Progenitor cell of endocrine pancreas (in vitro differentiated cells): ENCODE data around the gene DSN1. TPM values are rescaled to one million over a fixed set of nuclear protein-coding genes. Genes with fewer than 3 reads are reported as not detected.

Source experiments
- DNase-seq: peaks from one replicate; pipeline ENCODE4 v3.0.0; 2021; ENCODE audit warnings: low spot score; ENCODE audit not compliant: unreplicated experiment
- H3K27ac Mint-ChIP-seq: 2 replicates; pipeline ENCODE4 v1.8.0; 2021; ENCODE audit warnings: mild to moderate bottlenecking, moderate library complexity, mixed read lengths
- H3K27me3 Mint-ChIP-seq: 2 replicates; pipeline ENCODE4 v1.8.0; 2021; ENCODE audit warnings: mixed read lengths
- H3K36me3 Mint-ChIP-seq: 2 replicates; pipeline ENCODE4 v1.8.0; 2022; ENCODE audit warnings: mixed read lengths; ENCODE audit not compliant: insufficient read depth
- H3K4me1 Mint-ChIP-seq: 2 replicates; pipeline ENCODE4 v1.8.0; 2021; ENCODE audit warnings: low read depth, mixed read lengths
- H3K4me3 Mint-ChIP-seq: 2 replicates; pipeline ENCODE4 v1.8.0; 2021; ENCODE audit warnings: low read depth, mild to moderate bottlenecking, moderate library complexity, mixed read lengths
- H3K9me3 Mint-ChIP-seq: 2 replicates; pipeline ENCODE4 v1.8.0; 2021; ENCODE audit warnings: low read depth, mixed read lengths
- CTCF ChIP-seq: fragments of 200-600 bp; sonication (generic); IDR thresholded peaks from one replicate; pipeline ENCODE4 v1.5.0; 2021; ENCODE audit warnings: antibody characterized with exemption, mild to moderate bottlenecking; ENCODE audit not compliant: unreplicated experiment
- total RNA-seq: library from RNA; stranded (reverse); gene quantifications from 2 replicates; pipeline ENCODE4 v1.2.1, GENCODE V29; 2021

The DSN1 gene
- total RNA-seq, 1 donor from 2014 or later, result 17.5 TPM

- no peak for DNase-seq
- Mint-ChIP-seq H3K4me3 (no peak overlapping the region), H3K27ac (no peak overlapping the region), H3K27me3 (no peaks in the 10 kb centered on the region), H3K4me1 (peaks cover 2% of the 10 kb centered on the region), H3K9me3 (no peaks in the 10 kb centered on the region), H3K36me3 (no peaks in the 10 kb centered on the region)
- TF ChIP-seq CTCF, result no peak
Measured at GRCh38 chr20:36737183-36737499, 36.4 kb downstream of the DSN1 start.

GRCh38 chr20:36736451-36737182 lies 36.9 kb downstream of the DSN1 start:
- H3K27ac Mint-ChIP-seq, result no peak overlapping the region
- H3K4me3 Mint-ChIP-seq, result no peak overlapping the region
- H3K4me1 Mint-ChIP-seq, result peaks cover 2% of the 10 kb centered on the region
- H3K9me3 Mint-ChIP-seq, result no peaks in the 10 kb centered on the region
- H3K36me3 Mint-ChIP-seq, result no peaks in the 10 kb centered on the region
- TF ChIP-seq CTCF, result no peak
- H3K27me3 Mint-ChIP-seq, result no peaks in the 10 kb centered on the region
- DNase-seq, result no peak

GRCh38 chr20:36732456-36732855 lies 41.1 kb downstream of the DSN1 start:
- Mint-ChIP-seq H3K27ac (no peak overlapping the region), H3K4me1 (peaks cover 4% of the 10 kb centered on the region), H3K36me3 (no peaks in the 10 kb centered on the region)

GRCh38 chr20:36728986-36729385 lies 44.6 kb downstream of the DSN1 start:
- H3K9me3 Mint-ChIP-seq, result no peaks in the 10 kb centered on the region
- H3K4me1 Mint-ChIP-seq, result peaks cover 2% of the 10 kb centered on the region
- no peak overlapping the region for H3K27ac Mint-ChIP-seq
- TF ChIP-seq CTCF, result no peak
- no peaks in the 10 kb centered on the region for H3K27me3 Mint-ChIP-seq
- no peaks in the 10 kb centered on the region for H3K36me3 Mint-ChIP-seq
- no peak for DNase-seq
- H3K4me3 Mint-ChIP-seq, result no peak overlapping the region

More at GRCh38 chr20:36732456-36732855, 41.1 kb downstream of the DSN1 start:
- no peaks in the 10 kb centered on the region for H3K27me3 Mint-ChIP-seq
- DNase-seq, result no peak
- no peak for TF ChIP-seq CTCF
- H3K4me3 Mint-ChIP-seq, result no peak overlapping the region
- no peaks in the 10 kb centered on the region for H3K9me3 Mint-ChIP-seq

- no peak for DNase-seq
- Mint-ChIP-seq H3K9me3 (no peaks in the 10 kb centered on the region), H3K27me3 (no peaks in the 10 kb centered on the region), H3K4me3 (no peak overlapping the region), H3K4me1 (peaks cover 2% of the 10 kb centered on the region), H3K36me3 (peaks cover 2% of the 10 kb centered on the region), H3K27ac (no peak overlapping the region)
- no peak for TF ChIP-seq CTCF
Measured at GRCh38 chr20:36726168-36726567, 47.4 kb downstream of the DSN1 start.
